OCI-LY3 (cell line): ENCODE measurements around the gene CNTNAP2.

Experiments used
- CTCF ChIP-seq: fragments of 200-600, 300-600 bp; sonication (generic); IDR thresholded peaks from 2 replicates; pipeline ENCODE4 v1.5.1; 2014; ENCODE audit warnings: antibody characterized with exemption, low read length, low read depth
- EZH2phosphoT487 ChIP-seq: fragments of 200-600 bp; shearing (Covaris generic); IDR thresholded peaks from 2 replicates; pipeline ENCODE4 v1.6.1; 2018; ENCODE audit warnings: antibody characterized with exemption, mixed run types, low read depth

GRCh38 chr7:147251751-147252325, 1135.2 kb downstream of the CNTNAP2 start:
- no peak for TF ChIP-seq CTCF
- no peak for TF ChIP-seq EZH2phosphoT487
